SK-N-SH (cell line): Measurements from ENCODE around the gene COL4A2. TPM values are rescaled to one million over a fixed set of nuclear protein-coding genes. Genes with fewer than 3 reads are reported as not detected.

Experiments
- CTCF ChIA-PET: fragments of 300-600, 350-600 bp; formaldehyde crosslinking; extraction: SDS; loops from one replicate; lab custom pipeline; 2021; lab: Yijun Ruan, JAX
- POLR2A ChIA-PET: fragments of 350-600 bp; sonication (Branson Sonifier 250); formaldehyde crosslinking; extraction: SDS; loops from one replicate; lab custom pipeline; 2020; ENCODE audit warnings: antibody characterized with exemption, inconsistent platforms; lab: Yijun Ruan, JAX
- DNase-seq: peaks from one replicate; pipeline ENCODE4 v3.0.0; 2012
- H2AFZ ChIP-seq: fragments of 200-600 bp; sonication (generic); 2 replicates; pipeline ENCODE4 v1.8.1; 2016; ENCODE audit warnings: antibody characterized with exemption, mild to moderate bottlenecking, low read depth
- H3F3A ChIP-seq: fragments of 200-600 bp; sonication (generic); replicated peaks from 2 replicates; pipeline ENCODE3; 2016; ENCODE audit warnings: antibody characterized with exemption, mild to moderate bottlenecking; ENCODE audit not compliant: insufficient read depth
- H3K27ac ChIP-seq, 2 experiments: fragments of 200-500 bp in 1 of 2; fragments of 200-600 bp in 1 of 2; sonication (Bioruptor generic) in 1 of 2; sonication (generic), shearing (Covaris generic) in 1 of 2; 2 replicates each; pipeline versions ENCODE4 v1.5.1 to v1.6.1; 2014 to 2016; ENCODE audit warnings: low read depth in 2 of 2, inconsistent platforms in 1 of 2, low read length in 1 of 2, mild to moderate bottlenecking in 1 of 2, mixed read lengths in 1 of 2
- H3K27me3 ChIP-seq: fragments of 200-600 bp; sonication (generic), shearing (Covaris generic); 2 replicates; pipeline ENCODE4 v1.6.1; 2016; ENCODE audit warnings: mixed run types; ENCODE audit not compliant: insufficient read depth
- H3K36me3 ChIP-seq, 2 experiments: fragments of 200-500 bp in 1 of 2; fragments of 200-600 bp in 1 of 2; sonication (Bioruptor generic) in 1 of 2; sonication (generic) in 1 of 2; replicated peaks in 1 of 2; 2 replicates each; pipeline versions ENCODE3 to v1.5.1; 2014 to 2016; ENCODE audit warnings: low read length in 1 of 2, mild to moderate bottlenecking in 1 of 2; ENCODE audit not compliant: insufficient read depth in 2 of 2, control insufficient read depth in 1 of 2
- H3K4me1 ChIP-seq, 2 experiments: fragments of 200-500 bp in 1 of 2; fragments of 200-600 bp in 1 of 2; sonication (Bioruptor generic) in 1 of 2; sonication (generic), shearing (Covaris generic) in 1 of 2; 2 replicates each; pipeline versions ENCODE4 v1.5.1 to v1.6.1; 2014 to 2016; ENCODE audit warnings: low read depth in 1 of 2, low read length in 1 of 2, mixed run types in 1 of 2; ENCODE audit not compliant: insufficient read depth in 2 of 2, control insufficient read depth in 1 of 2
- H3K4me2 ChIP-seq: fragments of 200-600 bp; sonication (generic), shearing (Covaris generic); 2 replicates; pipeline ENCODE4 v1.6.1; 2017; ENCODE audit warnings: mixed run types
- H3K4me3 ChIP-seq, 2 experiments: fragments of 200-500 bp in 1 of 2; fragments of 200-600 bp in 1 of 2; sonication (Bioruptor generic) in 1 of 2; sonication (generic), shearing (Covaris generic) in 1 of 2; 2 replicates each; pipeline versions ENCODE4 v1.5.1 to v1.8.1; 2014 to 2016; ENCODE audit warnings: low read depth in 2 of 2, inconsistent platforms in 1 of 2, low read length in 1 of 2, mild to moderate bottlenecking in 1 of 2, mixed read lengths in 1 of 2, moderate library complexity in 1 of 2
- H3K79me2 ChIP-seq: fragments of 200-600 bp; sonication (generic); 2 replicates; pipeline ENCODE4 v1.8.1; 2017; ENCODE audit warnings: mild to moderate bottlenecking; ENCODE audit not compliant: insufficient read depth
- H3K9ac ChIP-seq: fragments of 200-600 bp; sonication (generic); 2 replicates; pipeline ENCODE4 v1.6.1; 2017; ENCODE audit warnings: mixed run types
- H3K9me2 ChIP-seq: fragments of 200-600 bp; sonication (generic); 2 replicates; pipeline ENCODE4 v1.6.1; 2017; ENCODE audit warnings: mixed run types
- H3K9me3 ChIP-seq: fragments of 200-600 bp; sonication (generic); 2 replicates; pipeline ENCODE4 v1.6.1; 2017; ENCODE audit warnings: mixed run types, mild to moderate bottlenecking, moderate library complexity
- H4K20me1 ChIP-seq: fragments of 200-600 bp; sonication (generic); 2 replicates; pipeline ENCODE4 v1.6.1; 2017; ENCODE audit warnings: mild to moderate bottlenecking, mixed run types; ENCODE audit not compliant: insufficient read depth
- CHD2 ChIP-seq: fragments of 150-350 bp; IDR thresholded peaks from 2 replicates; pipeline ENCODE4 v1.6.1; 2018; ENCODE audit warnings: low read length; ENCODE audit not compliant: partially characterized antibody
- ELF1 ChIP-seq: IDR thresholded peaks from 2 replicates; pipeline ENCODE4 v1.4.0; 2012
- FOSL2 ChIP-seq: IDR thresholded peaks from 2 replicates; pipeline ENCODE4 v1.4.0; 2012; ENCODE audit warnings: low read depth, mild to moderate bottlenecking, moderate library complexity, borderline replicate concordance
- FOXJ3 ChIP-seq: sonication (generic); formaldehyde crosslinking; IDR thresholded peaks from 2 replicates; pipeline ENCODE4 v1.5.1; 2020; ENCODE audit warnings: mild to moderate bottlenecking, missing genetic modification reagents
- FOXM1 ChIP-seq: IDR thresholded peaks from 2 replicates; pipeline ENCODE4 v1.4.0; 2012; ENCODE audit warnings: low read depth, mild to moderate bottlenecking
- GATA2 ChIP-seq: sonication (generic); formaldehyde crosslinking; IDR thresholded peaks from 2 replicates; pipeline ENCODE4 v1.5.0; 2020; ENCODE audit warnings: mild to moderate bottlenecking, missing genetic modification reagents
- JUND ChIP-seq: IDR thresholded peaks from 2 replicates; pipeline ENCODE4 v1.4.0; 2012
- NFIC ChIP-seq: IDR thresholded peaks from 2 replicates; pipeline ENCODE4 v1.4.0; 2012; ENCODE audit warnings: borderline replicate concordance
- RAD21 ChIP-seq: IDR thresholded peaks from 2 replicates; pipeline ENCODE4 v1.6.1; 2012; ENCODE audit warnings: mild to moderate bottlenecking, low read length
- RCOR1 ChIP-seq: fragments of 150-350 bp; IDR thresholded peaks from 2 replicates; pipeline ENCODE4 v1.6.1; 2017; ENCODE audit warnings: antibody characterized with exemption, low read length
- RXRA ChIP-seq: IDR thresholded peaks from 2 replicates; pipeline ENCODE4 v1.4.0; 2012; ENCODE audit warnings: low read depth, mild to moderate bottlenecking, borderline replicate concordance
- SIN3A ChIP-seq: IDR thresholded peaks from 2 replicates; pipeline ENCODE4 v1.6.1; 2012; ENCODE audit warnings: low read depth, mild to moderate bottlenecking, low read length, moderate library complexity, borderline replicate concordance
- TAF1 ChIP-seq: IDR thresholded peaks from 2 replicates; pipeline ENCODE4 v1.6.1; 2012; ENCODE audit warnings: low read depth, mild to moderate bottlenecking, low read length, moderate library complexity, borderline replicate concordance
- TEAD4 ChIP-seq: IDR thresholded peaks from 2 replicates; pipeline ENCODE4 v1.4.0; 2012; ENCODE audit warnings: mild to moderate bottlenecking, borderline replicate concordance; ENCODE audit not compliant: insufficient read depth
- YY1 ChIP-seq: IDR thresholded peaks from 2 replicates; pipeline ENCODE4 v1.4.0; 2012; ENCODE audit warnings: low read depth, mild to moderate bottlenecking
- WGBS: methylation state at CpG from one replicate; pipeline ENCODE4 v1.1.6; 2017; ENCODE audit warnings: low lambda C conversion rate; 5-methylcytosine and 5-hydroxymethylcytosine counted together
- polyA plus RNA-seq, 3 experiments: library from polyadenylated mRNA; depleted of rRNA; stranded (reverse); fragments of >200 nt; gene quantifications; 2 replicates each; pipeline ENCODE4 v1.2.3, GENCODE V29; 2012
- TF ChIP-seq, protein P1 (sequence below): IDR thresholded peaks from 2 replicates; pipeline ENCODE4 v1.4.0; 2012; ENCODE audit warnings: low read depth, borderline replicate concordance
- TF ChIP-seq, protein P2 (sequence below): fragments of 200-600 bp; sonication (generic); IDR thresholded peaks from 2 replicates; pipeline ENCODE4 v1.6.1; 2017; ENCODE audit warnings: antibody characterized with exemption, mild to moderate bottlenecking, moderate library complexity
- TF ChIP-seq, protein P3 (sequence below): IDR thresholded peaks from 2 replicates; pipeline ENCODE4; 2012
- TF ChIP-seq, protein P4 (sequence below): fragments of 150-350 bp; IDR thresholded peaks from 2 replicates; pipeline ENCODE4 v1.6.1; 2017; ENCODE audit warnings: antibody characterized with exemption, low read length, low read depth, borderline replicate concordance

The COL4A2 gene
- polyA plus RNA-seq, 1 of the 3 experiments (the other 2 are of a cell fraction), result 137 TPM

DNA sequence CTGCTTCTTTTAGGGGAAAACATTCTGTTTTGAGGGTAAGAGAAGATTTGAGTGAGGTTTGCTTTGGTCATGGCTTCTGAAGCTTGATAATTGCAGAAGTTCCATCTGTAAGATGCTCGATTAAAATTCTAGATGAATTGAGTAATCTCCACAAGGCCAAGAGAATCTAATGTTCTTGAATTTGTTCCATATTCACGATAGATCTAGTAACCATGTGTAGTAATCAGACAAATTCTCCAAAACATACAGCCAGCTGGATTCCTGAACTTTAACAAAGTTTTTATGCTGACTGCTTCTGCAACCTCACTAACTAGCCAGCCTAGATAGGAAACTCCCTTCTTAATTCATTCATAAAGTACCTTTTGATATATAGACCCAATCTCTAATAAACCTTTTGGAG is 92.7 kb downstream of the COL4A2 start:
- peak overlapping the region; percentile 39 for H3K4me2 ChIP-seq

More for the DNA sequence above, 92.7 kb downstream of the COL4A2 start:
- H2AFZ ChIP-seq, result no peak overlapping the region
- no peaks in the 10 kb centered on the region for H3K9me3 ChIP-seq
- ChIA-PET CTCF (interaction anchor here (3.7 to 4.3 kb wide), 2 partner anchors 12 to 29 kb away, joined by 9 to 21 read pairs; no protein-coding TSS in a partner anchor), POLR2A (no interaction called here)
- WGBS, result 91% methylated on average over 2 of the region's 2 CpGs
- TF ChIP-seq CHD2 (no peak), SIN3A (no peak), FOSL2 (no peak), RXRA (no peak), RCOR1 (no peak), FOXM1 (no peak), GATA2 (CRISPR knock-in tag) (no peak), NFIC (no peak), ELF1 (no peak), TEAD4 (no peak), RAD21 (no peak), FOXJ3 (no peak), JUND (no peak), YY1 (no peak), TAF1 (no peak)
- TF ChIP-seq, protein P1, sequence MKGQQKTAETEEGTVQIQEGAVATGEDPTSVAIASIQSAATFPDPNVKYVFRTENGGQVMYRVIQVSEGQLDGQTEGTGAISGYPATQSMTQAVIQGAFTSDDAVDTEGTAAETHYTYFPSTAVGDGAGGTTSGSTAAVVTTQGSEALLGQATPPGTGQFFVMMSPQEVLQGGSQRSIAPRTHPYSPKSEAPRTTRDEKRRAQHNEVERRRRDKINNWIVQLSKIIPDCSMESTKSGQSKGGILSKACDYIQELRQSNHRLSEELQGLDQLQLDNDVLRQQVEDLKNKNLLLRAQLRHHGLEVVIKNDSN, result no peak
- TF ChIP-seq, protein P2, sequence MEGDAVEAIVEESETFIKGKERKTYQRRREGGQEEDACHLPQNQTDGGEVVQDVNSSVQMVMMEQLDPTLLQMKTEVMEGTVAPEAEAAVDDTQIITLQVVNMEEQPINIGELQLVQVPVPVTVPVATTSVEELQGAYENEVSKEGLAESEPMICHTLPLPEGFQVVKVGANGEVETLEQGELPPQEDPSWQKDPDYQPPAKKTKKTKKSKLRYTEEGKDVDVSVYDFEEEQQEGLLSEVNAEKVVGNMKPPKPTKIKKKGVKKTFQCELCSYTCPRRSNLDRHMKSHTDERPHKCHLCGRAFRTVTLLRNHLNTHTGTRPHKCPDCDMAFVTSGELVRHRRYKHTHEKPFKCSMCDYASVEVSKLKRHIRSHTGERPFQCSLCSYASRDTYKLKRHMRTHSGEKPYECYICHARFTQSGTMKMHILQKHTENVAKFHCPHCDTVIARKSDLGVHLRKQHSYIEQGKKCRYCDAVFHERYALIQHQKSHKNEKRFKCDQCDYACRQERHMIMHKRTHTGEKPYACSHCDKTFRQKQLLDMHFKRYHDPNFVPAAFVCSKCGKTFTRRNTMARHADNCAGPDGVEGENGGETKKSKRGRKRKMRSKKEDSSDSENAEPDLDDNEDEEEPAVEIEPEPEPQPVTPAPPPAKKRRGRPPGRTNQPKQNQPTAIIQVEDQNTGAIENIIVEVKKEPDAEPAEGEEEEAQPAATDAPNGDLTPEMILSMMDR, result no peak
- TF ChIP-seq, protein P3, sequence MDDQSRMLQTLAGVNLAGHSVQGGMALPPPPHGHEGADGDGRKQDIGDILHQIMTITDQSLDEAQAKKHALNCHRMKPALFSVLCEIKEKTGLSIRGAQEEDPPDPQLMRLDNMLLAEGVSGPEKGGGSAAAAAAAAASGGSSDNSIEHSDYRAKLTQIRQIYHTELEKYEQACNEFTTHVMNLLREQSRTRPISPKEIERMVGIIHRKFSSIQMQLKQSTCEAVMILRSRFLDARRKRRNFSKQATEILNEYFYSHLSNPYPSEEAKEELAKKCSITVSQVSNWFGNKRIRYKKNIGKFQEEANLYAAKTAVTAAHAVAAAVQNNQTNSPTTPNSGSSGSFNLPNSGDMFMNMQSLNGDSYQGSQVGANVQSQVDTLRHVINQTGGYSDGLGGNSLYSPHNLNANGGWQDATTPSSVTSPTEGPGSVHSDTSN, result no peak
- TF ChIP-seq, protein P4, sequence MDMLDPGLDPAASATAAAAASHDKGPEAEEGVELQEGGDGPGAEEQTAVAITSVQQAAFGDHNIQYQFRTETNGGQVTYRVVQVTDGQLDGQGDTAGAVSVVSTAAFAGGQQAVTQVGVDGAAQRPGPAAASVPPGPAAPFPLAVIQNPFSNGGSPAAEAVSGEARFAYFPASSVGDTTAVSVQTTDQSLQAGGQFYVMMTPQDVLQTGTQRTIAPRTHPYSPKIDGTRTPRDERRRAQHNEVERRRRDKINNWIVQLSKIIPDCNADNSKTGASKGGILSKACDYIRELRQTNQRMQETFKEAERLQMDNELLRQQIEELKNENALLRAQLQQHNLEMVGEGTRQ, result no peak
- no peaks in the 10 kb centered on the region for H3K9me2 ChIP-seq
- no peak overlapping the region for H3K4me3 ChIP-seq
- H3K79me2 ChIP-seq, result peaks cover 42% of the 10 kb centered on the region
- no peak overlapping the region; the same call in 1 of the 2 replicates for H3K9ac ChIP-seq
- H3K27me3 ChIP-seq, result no peaks in the 10 kb centered on the region
- DNase-seq, result no peak
- H3K27ac ChIP-seq, result peak overlapping the region; percentile 12 to 94
- H3K4me1 ChIP-seq, result peaks cover 7 to 68% of the 10 kb centered on the region in 2 experiments
- H3F3A ChIP-seq, result peaks cover 88% of the 10 kb centered on the region
- H4K20me1 ChIP-seq, result no peaks in the 10 kb centered on the region
- H3K36me3 ChIP-seq, result no peaks in the 10 kb centered on the region
